DOHH2 (cell line): ENCODE measurements around the gene ZBTB8A.
"Not testable (repeated sequence)": the region's sequence is repeated elsewhere in the genome, so short reads cannot be mapped to it uniquely, and the experiment has no call there.

Source experiments
- EZH2phosphoT487 ChIP-seq: fragments of 200-600 bp; sonication (generic); IDR thresholded peaks from 2 replicates; pipeline ENCODE4 v1.6.1; 2017; ENCODE audit warnings: borderline replicate concordance, mild to moderate bottlenecking, antibody characterized with exemption, low read length, moderate library complexity, mixed read lengths
- TF ChIP-seq, protein P1 (sequence below): fragments of 200-600 bp; sonication (generic); IDR thresholded peaks from one replicate; pipeline ENCODE4 v1.5.1; 2014; ENCODE audit warnings: antibody characterized with exemption, mild to moderate bottlenecking, low read depth, low read length; ENCODE audit not compliant: poor library complexity, severe bottlenecking

- TF ChIP-seq, protein P1, sequence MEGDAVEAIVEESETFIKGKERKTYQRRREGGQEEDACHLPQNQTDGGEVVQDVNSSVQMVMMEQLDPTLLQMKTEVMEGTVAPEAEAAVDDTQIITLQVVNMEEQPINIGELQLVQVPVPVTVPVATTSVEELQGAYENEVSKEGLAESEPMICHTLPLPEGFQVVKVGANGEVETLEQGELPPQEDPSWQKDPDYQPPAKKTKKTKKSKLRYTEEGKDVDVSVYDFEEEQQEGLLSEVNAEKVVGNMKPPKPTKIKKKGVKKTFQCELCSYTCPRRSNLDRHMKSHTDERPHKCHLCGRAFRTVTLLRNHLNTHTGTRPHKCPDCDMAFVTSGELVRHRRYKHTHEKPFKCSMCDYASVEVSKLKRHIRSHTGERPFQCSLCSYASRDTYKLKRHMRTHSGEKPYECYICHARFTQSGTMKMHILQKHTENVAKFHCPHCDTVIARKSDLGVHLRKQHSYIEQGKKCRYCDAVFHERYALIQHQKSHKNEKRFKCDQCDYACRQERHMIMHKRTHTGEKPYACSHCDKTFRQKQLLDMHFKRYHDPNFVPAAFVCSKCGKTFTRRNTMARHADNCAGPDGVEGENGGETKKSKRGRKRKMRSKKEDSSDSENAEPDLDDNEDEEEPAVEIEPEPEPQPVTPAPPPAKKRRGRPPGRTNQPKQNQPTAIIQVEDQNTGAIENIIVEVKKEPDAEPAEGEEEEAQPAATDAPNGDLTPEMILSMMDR = not testable (repeated sequence)
- not testable (repeated sequence) for TF ChIP-seq EZH2phosphoT487
Measured at GRCh38 chr1:32630173-32630572, 90.9 kb downstream of the ZBTB8A start.
